ENCODE results near the gene ACY1.

Gene ACY1

GRCh38 chr3:51995346-51996163 lies 12.2 kb downstream of the ACY1 start, which contains the start of gene RPL29:
Gene RPL29 (minus strand): TSS chr3:51995895. CDS start chr3:51995461, 434 bp downstream.
- H3K27ac ChIP-seq: peak within 1 kb of the TSS; percentile 85
- TF ChIP-seq ZFX (IDR thresholded peaks at IDR 0.05; ENCODE audit: borderline replicate concordance): no peak
- no peak for TF ChIP-seq CTCF (IDR thresholded peaks at IDR 0.05)

- TF ChIP-seq ZFX (IDR thresholded peaks at IDR 0.05; ENCODE audit: borderline replicate concordance) (no peak), CTCF (IDR thresholded peaks at IDR 0.05) (no peak)
Observed at GRCh38 chr3:51997172-51997571, 13.8 kb downstream of the ACY1 start.

GRCh38 chr3:51997935-51998596 lies 14.7 kb downstream of the ACY1 start:
- H3K27ac ChIP-seq: no peak overlapping the region
- TF ChIP-seq CTCF (IDR thresholded peaks at IDR 0.05) (no peak), ZFX (IDR thresholded peaks at IDR 0.05; ENCODE audit: borderline replicate concordance) (no peak)

More at GRCh38 chr3:51997172-51997571, 13.8 kb downstream of the ACY1 start:
- H3K27ac ChIP-seq: no peak overlapping the region

- no peak overlapping the region for H3K27ac ChIP-seq
- TF ChIP-seq CTCF (IDR thresholded peaks at IDR 0.05) (no peak), ZFX (IDR thresholded peaks at IDR 0.05; ENCODE audit: borderline replicate concordance) (no peak)
Observed at GRCh38 chr3:51998774-51999173, 15.4 kb downstream of the ACY1 start.

GRCh38 chr3:51999846-52000245 lies 16.5 kb downstream of the ACY1 start:
- TF ChIP-seq CTCF (IDR thresholded peaks at IDR 0.05) (no peak), ZFX (IDR thresholded peaks at IDR 0.05; ENCODE audit: borderline replicate concordance) (no peak)
- H3K27ac ChIP-seq: no peak overlapping the region

GRCh38 chr3:52001443-52001974 lies 18.2 kb downstream of the ACY1 start:
- H3K27ac ChIP-seq: no peak overlapping the region

More at GRCh38 chr3:52001443-52001974, 18.2 kb downstream of the ACY1 start:
- TF ChIP-seq ZFX (IDR thresholded peaks at IDR 0.05; ENCODE audit: borderline replicate concordance) (no peak), CTCF (IDR thresholded peaks at IDR 0.05) (peak; percentile 93)

Measured in 22Rv1 (cell line).